T-helper 17 cell (primary cell): ENCODE data around the gene RAI2. TPM values are rescaled to one million over a fixed set of nuclear protein-coding genes. Genes with fewer than 3 reads are reported as not detected.

Experiments used
- ATAC-seq: fragments of 150-1000 bp; cut with Tn5 transposase; 2 replicates; pipeline ENCODE4 v1.10.0; 2021; ENCODE audit warnings: mild to moderate bottlenecking, moderate library complexity
- DNase-seq, 3 donors: peaks; one replicate each; pipeline versions ENCODE4 v3.0.0 to v3.0.0-alpha.2; 2020 to 2021
- H3K9me3 ChIP-seq: one replicate; pipeline ENCODE4 v1.7.0; 2013; ENCODE audit warnings: low read length, mild to moderate bottlenecking; ENCODE audit not compliant: control insufficient read depth, poor library complexity, severe bottlenecking
- H3K27ac Mint-ChIP-seq: one replicate; pipeline ENCODE4 v1.8.0; 2022; ENCODE audit warnings: mild to moderate bottlenecking, moderate library complexity, mixed read lengths
- H3K27me3 Mint-ChIP-seq: one replicate; pipeline ENCODE4 v1.8.0; 2022; ENCODE audit warnings: mixed read lengths
- H3K36me3 Mint-ChIP-seq: one replicate; pipeline ENCODE4 v1.8.0; 2022; ENCODE audit warnings: low read depth, mixed read lengths
- H3K4me1 Mint-ChIP-seq: one replicate; pipeline ENCODE4 v1.8.0; 2022; ENCODE audit warnings: mild to moderate bottlenecking, mixed read lengths
- H3K4me3 Mint-ChIP-seq: one replicate; pipeline ENCODE4 v1.8.0; 2022; ENCODE audit warnings: mild to moderate bottlenecking, moderate library complexity, mixed read lengths
- total RNA-seq, 4 donors: library from RNA in 2 of 4; stranded (reverse) in 2 of 4; gene quantifications; one replicate each; pipeline ENCODE4 v1.2.3 and lab custom pipeline; 2022 to 2026

The RAI2 gene
- total RNA-seq, 2 donors from 2014 or later = 0.18 to 0.72 TPM

GRCh38 chrX:17750436-17750835 is 110.7 kb downstream of the RAI2 start:
- Mint-ChIP-seq H3K27me3 (no peaks in the 10 kb centered on the region), H3K4me1 (peaks cover 3% of the 10 kb centered on the region), H3K27ac (no peak overlapping the region), H3K4me3 (no peak overlapping the region), H3K36me3 (no peaks in the 10 kb centered on the region)
- H3K9me3 ChIP-seq = no peaks in the 10 kb centered on the region
- ATAC-seq = no peak
- DNase-seq = no peak

Other genes with a start within 250 kb of the RAI2 start
- 10 to 100 TPM in 1 of 2 donors, 1 to 10 TPM in 1; 9.9 to 11.8 TPM for gene SCML1, start 123.8 kb downstream of the RAI2 start, total RNA-seq